H1 (cell line): ENCODE measurements around the gene LBX1. TPM values are rescaled to one million over a fixed set of nuclear protein-coding genes. Genes with fewer than 3 reads are reported as not detected.

Source experiments
- CTCF ChIA-PET: fragments of 300-600 bp; sonication (Branson Sonifier 250); formaldehyde crosslinking; loops from one replicate; lab custom pipeline; 2021; ENCODE audit not compliant: partially characterized antibody; lab: Charles Lee
- POLR2A ChIA-PET: fragments of 300-600 bp; sonication (Branson Sonifier 250); formaldehyde crosslinking; loops from one replicate; lab custom pipeline; 2021; ENCODE audit warnings: inconsistent platforms; ENCODE audit not compliant: partially characterized antibody; lab: Charles Lee
- DNase-seq, 2 experiments: peaks; one replicate each; pipeline versions ENCODE4 v3.0.0 to v3.0.0-alpha.2; 2010 to 2022; ENCODE audit warnings: low spot score in 2 of 2, low read depth in 1 of 2, mixed read lengths in 1 of 2
- FAIRE-seq: peaks from 2 replicates; lab custom pipeline; 2011; peaks lifted over from hg19 to GRCh38; lab: Jason Lieb, UNC
- H2AFZ ChIP-seq: 2 replicates; pipeline ENCODE4 v1.8.1; 2012; ENCODE audit warnings: low read length, inconsistent platforms
- H2AK5ac ChIP-seq: 2 replicates; pipeline ENCODE4 v1.6.1; 2013; ENCODE audit warnings: low read depth, low read length
- H2BK120ac ChIP-seq: replicated peaks from 2 replicates; pipeline ENCODE3; 2013; ENCODE audit warnings: low read depth, low read length, inconsistent platforms
- H2BK12ac ChIP-seq: 2 replicates; pipeline ENCODE4 v1.6.1; 2013; ENCODE audit warnings: low read depth, low read length
- H2BK15ac ChIP-seq: 2 replicates; pipeline ENCODE4 v1.6.1; 2013; ENCODE audit warnings: low read length
- H2BK20ac ChIP-seq: 2 replicates; pipeline ENCODE4 v1.6.1; 2013; ENCODE audit warnings: low read length
- H2BK5ac ChIP-seq: 2 replicates; pipeline ENCODE4 v1.6.1; 2013; ENCODE audit warnings: low read depth, low read length
- H3K14ac ChIP-seq: 2 replicates; pipeline ENCODE4 v1.6.1; 2013; ENCODE audit warnings: inconsistent platforms; ENCODE audit not compliant: insufficient read length
- H3K18ac ChIP-seq: 2 replicates; pipeline ENCODE4 v1.6.1; 2013; ENCODE audit warnings: low read length; ENCODE audit errors: extremely low read depth
- H3K23ac ChIP-seq: 2 replicates; pipeline ENCODE4 v1.6.1; 2013; ENCODE audit warnings: inconsistent platforms; ENCODE audit not compliant: insufficient read length
- H3K23me2 ChIP-seq: 2 replicates; pipeline ENCODE4 v1.6.1; 2013; ENCODE audit warnings: low read depth, low read length
- H3K27ac ChIP-seq: 2 replicates; pipeline ENCODE4 v1.6.1; 2011; ENCODE audit warnings: low read depth, low read length, inconsistent platforms
- H3K27me3 ChIP-seq, 4 experiments: replicated peaks in 1 of 4; 1 replicate in 1 of 4; 2 replicates in 3 of 4; pipeline versions ENCODE4 v1.6.1 to v1.8.1; 2011 to 2013; ENCODE audit warnings: low read length in 3 of 4, mild to moderate bottlenecking in 3 of 4, inconsistent platforms in 2 of 4, mixed read lengths in 2 of 4, moderate library complexity in 1 of 4; ENCODE audit not compliant: control insufficient read depth in 3 of 4, insufficient read depth in 3 of 4; ENCODE audit errors: extremely low read depth in 1 of 4
- H3K36me3 ChIP-seq, 4 experiments: 2 replicates each; pipeline versions ENCODE4 v1.6.1 to v1.8.1; 2011 to 2013; ENCODE audit warnings: mild to moderate bottlenecking in 4 of 4, low read length in 3 of 4, moderate library complexity in 2 of 4, control low read depth in 1 of 4, inconsistent platforms in 1 of 4; ENCODE audit not compliant: insufficient read depth in 4 of 4, control insufficient read depth in 2 of 4
- H3K4ac ChIP-seq: replicated peaks from 2 replicates; pipeline ENCODE3; 2013; ENCODE audit warnings: low read length, low read depth, mixed read lengths, inconsistent platforms; ENCODE audit not compliant: insufficient read length
- H3K4me1 ChIP-seq, 4 experiments: replicated peaks in 1 of 4; 1 replicate in 1 of 4; 2 replicates in 3 of 4; pipeline versions ENCODE4 v1.6.1 to v1.8.1; 2011 to 2013; ENCODE audit warnings: low read length in 3 of 4, inconsistent platforms in 2 of 4, mixed read lengths in 1 of 4; ENCODE audit not compliant: insufficient read depth in 4 of 4, control insufficient read depth in 3 of 4
- H3K4me2 ChIP-seq, 2 experiments: 2 replicates each; pipeline versions ENCODE4 v1.6.1 to v1.8.1; 2011 to 2013; ENCODE audit warnings: low read depth in 2 of 2, low read length in 2 of 2, control low read depth in 1 of 2, inconsistent platforms in 1 of 2, mild to moderate bottlenecking in 1 of 2; ENCODE audit not compliant: insufficient read depth in 1 of 2
- H3K4me3 ChIP-seq, 4 experiments: fragments of 200-600, 300-600 bp in 1 of 4; sonication (generic), shearing (Covaris generic), sonication (Bioruptor Twin) in 1 of 4; 2 replicates each; pipeline versions ENCODE4 v1.5.1 to v1.8.1; 2011 to 2016; ENCODE audit warnings: low read length in 4 of 4, low read depth in 3 of 4, control low read depth in 2 of 4, inconsistent platforms in 2 of 4, mild to moderate bottlenecking in 2 of 4, mixed read lengths in 1 of 4, moderate library complexity in 1 of 4; ENCODE audit not compliant: insufficient read depth in 2 of 4; ENCODE audit errors: extremely low read depth in 1 of 4
- H3K56ac ChIP-seq: replicated peaks from 2 replicates; pipeline ENCODE3; 2013; ENCODE audit warnings: low read depth, mild to moderate bottlenecking, mixed read lengths, low read length, inconsistent platforms; ENCODE audit not compliant: insufficient read length
- H3K79me1 ChIP-seq: 2 replicates; pipeline ENCODE4 v1.6.1; 2013; ENCODE audit warnings: low read depth, low read length, control low read depth
- H3K79me2 ChIP-seq, 2 experiments: 2 replicates each; pipeline versions ENCODE4 v1.6.1 to v1.8.1; 2012 to 2013; ENCODE audit warnings: low read length in 2 of 2, mild to moderate bottlenecking in 2 of 2, inconsistent platforms in 1 of 2; ENCODE audit not compliant: insufficient read depth in 2 of 2, control insufficient read depth in 1 of 2
- H3K9ac ChIP-seq, 4 experiments: replicated peaks in 1 of 4; 1 replicate in 1 of 4; 2 replicates in 3 of 4; pipeline versions ENCODE4 v1.6.1 to v1.8.1; 2011 to 2013; ENCODE audit warnings: low read depth in 3 of 4, low read length in 3 of 4, control low read depth in 2 of 4, mild to moderate bottlenecking in 2 of 4, moderate library complexity in 2 of 4, inconsistent platforms in 1 of 4; ENCODE audit errors: extremely low read depth in 1 of 4
- H3K9me3 ChIP-seq, 2 experiments: 2 replicates each; pipeline versions ENCODE4 v1.6.1 to v1.8.1; 2012 to 2013; ENCODE audit warnings: mild to moderate bottlenecking in 2 of 2, moderate library complexity in 2 of 2, control low read depth in 1 of 2, inconsistent platforms in 1 of 2, low read depth in 1 of 2, low read length in 1 of 2, mixed read lengths in 1 of 2; ENCODE audit not compliant: insufficient read depth in 2 of 2
- H4K20me1 ChIP-seq, 2 experiments: replicated peaks in 1 of 2; 2 replicates each; pipeline versions ENCODE3 to v1.8.1; 2011 to 2013; ENCODE audit warnings: inconsistent platforms in 2 of 2, low read length in 2 of 2, mild to moderate bottlenecking in 1 of 2; ENCODE audit not compliant: insufficient read depth in 2 of 2, control insufficient read depth in 1 of 2
- H4K5ac ChIP-seq: 2 replicates; pipeline ENCODE4 v1.6.1; 2013; ENCODE audit warnings: low read length, low read depth, mixed read lengths, inconsistent platforms; ENCODE audit not compliant: insufficient read length
- H4K8ac ChIP-seq: 2 replicates; pipeline ENCODE4 v1.8.0; 2013; ENCODE audit warnings: mild to moderate bottlenecking, moderate library complexity, low read length, inconsistent platforms; ENCODE audit not compliant: insufficient read depth; ENCODE audit errors: extremely low read depth
- H4K91ac ChIP-seq: replicated peaks from 2 replicates; pipeline ENCODE3; 2013; ENCODE audit warnings: low read length, mixed read lengths, inconsistent platforms; ENCODE audit not compliant: insufficient read length
- BACH1 ChIP-seq: IDR thresholded peaks from 2 replicates; pipeline ENCODE4 v1.6.1; 2012; ENCODE audit warnings: low read length, improper control_type of control experiment
- BCL11A ChIP-seq, 2 experiments: IDR thresholded peaks; one replicate each; pipeline ENCODE4 v1.6.1; 2011; ENCODE audit warnings: low read depth in 2 of 2, low read length in 2 of 2, mild to moderate bottlenecking in 2 of 2
- SIX5 ChIP-seq: IDR thresholded peaks from 2 replicates; pipeline ENCODE4 v1.6.1; 2011; ENCODE audit warnings: mild to moderate bottlenecking, low read depth, low read length
- WGBS, 2 experiments: shearing (Covaris generic) in 1 of 2; methylation state at CpG; one replicate each; pipeline versions ENCODE4 v1.1.6 to v1.1.7; 2013 to 2015; ENCODE audit warnings: low lambda C conversion rate in 2 of 2, mixed read lengths in 2 of 2, inconsistent platforms in 1 of 2, low coverage in 1 of 2, missing lambda C conversion rate in 1 of 2; ENCODE audit not compliant: insufficient replicate concordance in 2 of 2, insufficient coverage in 1 of 2, insufficient read length in 1 of 2; ENCODE audit errors: extremely low coverage in 1 of 2, missing lambda C conversion rate in 1 of 2; 5-methylcytosine and 5-hydroxymethylcytosine counted together
- polyA plus RNA-seq, 7 experiments: library from polyadenylated mRNA; depleted of rRNA in 3 of 7; stranded (reverse) in 5 of 7; unstranded in 2 of 7; fragments of >200 nt in 5 of 7; fragments of 200-250 nt in 2 of 7; gene quantifications; 1 replicate in 5 of 7; 2 replicates in 1 of 7; 4 replicates in 1 of 7; pipeline versions ENCODE4 v1.2.1 to v1.2.3, GENCODE V29; 2011 to 2013; ENCODE audit warnings: missing spikeins in 2 of 7, mixed read lengths in 2 of 7
- total RNA-seq: library from RNA; stranded (reverse); fragmentation: NEBNext Ultra II Directional; extraction: Animal tissue kit (Norgen Biotek cat#: 25700); gene quantifications from 2 replicates; pipeline ENCODE4 v1.2.1, GENCODE V29; 2021
- TF ChIP-seq, protein P1 (sequence below): IDR thresholded peaks from 2 replicates; pipeline ENCODE4 v1.6.1; 2012; ENCODE audit warnings: inconsistent platforms

LBX1 gene
- total and polyA plus RNA-seq, 2 of the 8 experiments (the other 6 are each of a cell fraction or from before 2014, with no cell fraction given) = not detected

DNA sequence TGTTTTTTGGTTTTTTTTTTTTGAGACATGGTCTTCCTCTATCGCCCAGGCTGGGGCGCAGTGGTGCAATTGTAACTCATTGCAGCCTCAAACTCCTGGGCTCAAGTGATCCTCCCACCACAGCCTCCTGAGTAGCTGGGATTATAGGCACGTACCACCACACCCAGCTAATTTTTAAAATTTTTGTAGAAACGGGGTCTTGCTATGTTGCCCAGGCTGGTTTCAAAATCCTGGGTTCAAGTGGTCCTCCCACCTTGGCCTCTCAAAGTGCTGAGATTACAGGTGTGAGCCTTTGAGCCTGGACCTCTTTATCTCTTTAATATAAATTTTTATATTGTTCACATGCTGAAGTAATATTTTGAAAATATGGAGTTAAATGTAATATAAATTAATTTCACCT, 28.2 kb upstream of the LBX1 start:
- no peak for FAIRE-seq
- TF ChIP-seq BCL11A (IDR thresholded peaks at IDR 0.05; ENCODE audit: low read depth in 2 of 2, low read length in 2 of 2) (no peak), BACH1 (no peak), SIX5 (no peak)
- TF ChIP-seq, protein P1, sequence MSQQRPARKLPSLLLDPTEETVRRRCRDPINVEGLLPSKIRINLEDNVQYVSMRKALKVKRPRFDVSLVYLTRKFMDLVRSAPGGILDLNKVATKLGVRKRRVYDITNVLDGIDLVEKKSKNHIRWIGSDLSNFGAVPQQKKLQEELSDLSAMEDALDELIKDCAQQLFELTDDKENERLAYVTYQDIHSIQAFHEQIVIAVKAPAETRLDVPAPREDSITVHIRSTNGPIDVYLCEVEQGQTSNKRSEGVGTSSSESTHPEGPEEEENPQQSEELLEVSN = no peak
- TF ChIP-seq, all 59 proteins: peak for 0
- Histone ChIP-seq H4K91ac (no peak overlapping the region), H3K23me2 (no peaks in the 10 kb centered on the region; the same call in 1 of the 2 replicates), H2AFZ (no peak overlapping the region), H3K18ac (no peak overlapping the region), H2BK15ac (no peak overlapping the region), H3K4me3 (no peak overlapping the region), H2AK5ac (no peak overlapping the region), H3K4me2 (no peak overlapping the region), H3K79me1 (no peaks in the 10 kb centered on the region), H3K36me3 (no peaks in the 10 kb centered on the region), H3K4me1 (peaks cover 2 to 13% (median 9%) of the 10 kb centered on the region in 4 experiments; a peak in 6 of 7 replicates), H4K20me1 (no peaks in the 10 kb centered on the region), H3K79me2 (no peaks in the 10 kb centered on the region), H3K14ac (no peak overlapping the region), H2BK5ac (no peak overlapping the region), H4K5ac (no peak overlapping the region), H2BK12ac (no peak overlapping the region), H4K8ac (no peak overlapping the region), H3K27me3 (peaks cover 0 to 2% (median under 1%) of the 10 kb centered on the region in 4 experiments; a peak in 3 of 7 replicates), H3K9ac (no peak overlapping the region), H3K56ac (no peak overlapping the region), H2BK20ac (no peak overlapping the region), H3K9me3 (no peaks in the 10 kb centered on the region), H3K4ac (no peak overlapping the region), H3K27ac (no peak overlapping the region), H3K23ac (no peak overlapping the region), H2BK120ac (no peak overlapping the region)
- DNase-seq = no peak
- 80% methylated on average over 4 of the region's 4 CpGs; no CpG with 5 or more reads in 1 of the 2 experiments for WGBS, 2 experiments
- CTCF ChIA-PET = interaction anchor here (0.6 to 27.0 kb wide), 11 partner anchors 15 to 1034 kb away, joined by 3 to 317 read pairs (median 4); no protein-coding TSS in a partner anchor
- POLR2A ChIA-PET = interaction anchor here (1.4 kb wide), 1 partner anchor 9 kb away, joined by 3 read pairs; no protein-coding TSS in a partner anchor
